Kidney (tissue), 14 donors: ENCODE measurements around the gene GRID1. TPM values are rescaled to one million over a fixed set of nuclear protein-coding genes. Genes with fewer than 3 reads are reported as not detected.
A peak's percentile ranks its signal among the peaks of the same experiment; 100 is the strongest.

Experiments
- DNase-seq, 5 donors: peaks; one replicate each; pipeline ENCODE4 v3.0.0-alpha.2; 2013 to 2020
- FAIRE-seq: peaks from 2 replicates; lab custom pipeline; 2012; peaks lifted over from hg19 to GRCh38; lab: Jason Lieb, UNC
- H3K27ac ChIP-seq, 2 donors: one replicate each; pipeline ENCODE4 v1.7.0; 2013; ENCODE audit warnings: low read depth in 2 of 2, low read length in 2 of 2, inconsistent platforms in 1 of 2
- H3K27me3 ChIP-seq: one replicate; pipeline ENCODE4 v1.7.1; 2013; ENCODE audit warnings: low read length, inconsistent platforms; ENCODE audit not compliant: control insufficient read depth, insufficient read depth
- H3K36me3 ChIP-seq, 3 donors: one replicate each; pipeline versions ENCODE4 v1.7.0 to v1.7.1; 2013; ENCODE audit warnings: low read length in 3 of 3, control low read depth in 1 of 3, inconsistent platforms in 1 of 3; ENCODE audit not compliant: insufficient read depth in 3 of 3, control insufficient read depth in 2 of 3
- H3K4me1 ChIP-seq, 3 donors: one replicate each; pipeline versions ENCODE4 v1.7.0 to v1.7.1; 2013; ENCODE audit warnings: low read length in 3 of 3, inconsistent platforms in 1 of 3, low read depth in 1 of 3; ENCODE audit not compliant: control insufficient read depth in 2 of 3, insufficient read depth in 2 of 3
- H3K4me3 ChIP-seq, 3 donors: one replicate each; pipeline versions ENCODE4 v1.7.0 to v1.8.1; 2013; ENCODE audit warnings: low read length in 3 of 3, control low read depth in 1 of 3, inconsistent platforms in 1 of 3
- H3K9ac ChIP-seq, 3 donors: one replicate each; pipeline versions ENCODE4 v1.7.0 to v1.7.1; 2013; ENCODE audit warnings: low read length in 3 of 3, control low read depth in 1 of 3, inconsistent platforms in 1 of 3
- H3K9me3 ChIP-seq, 3 donors: one replicate each; pipeline versions ENCODE4 v1.7.0 to v1.7.1; 2013; ENCODE audit warnings: low read length in 3 of 3, control low read depth in 1 of 3, inconsistent platforms in 1 of 3; ENCODE audit not compliant: control insufficient read depth in 2 of 3, insufficient read depth in 1 of 3
- CTCF ChIP-seq: IDR thresholded peaks from 3 replicates; pipeline ENCODE4 v1.5.1; 2012; ENCODE audit warnings: mild to moderate bottlenecking, moderate library complexity, borderline replicate concordance; ENCODE audit not compliant: insufficient read depth; ENCODE audit errors: extremely low read depth
- intact Hi-C: fragments of 100-400 bp; cut with DNase I; formaldehyde crosslinking; loops from one replicate; pipeline ENCODE4 v1.11.1; 2022
- polyA plus RNA-seq: library from polyadenylated mRNA; stranded (reverse); fragments of 350-450 nt; fragmentation: Illumina TruSeq; extraction: RNeasy Lipid Tissue Mini Kit (QIAGEN cat#74804); gene quantifications from one replicate; pipeline ENCODE4 v1.2.3, GENCODE V29; 2014; ENCODE audit warnings: low read depth, low replicate concordance; ENCODE audit not compliant: insufficient read depth
- total RNA-seq: library from RNA; stranded (reverse); fragmentation: NEBNext Ultra II Directional; extraction: Animal tissue kit (Norgen Biotek cat#: 25700); gene quantifications from one replicate; pipeline ENCODE4 v1.2.1, GENCODE V29; 2021
- donor health status: control.
- donor health status: control.
- donor health status: control.
- donor health status: control.
- donor health status: control.
- donor health status: DM: yes; HTN: yes; CAD: no.
- donor health status: Normal renal cell carcinoma (clear cell type).

Gene GRID1
- total and polyA plus RNA-seq, 2 donors from 2014 or later, result 0.37 to 1.4 TPM

GRCh38 chr10:86216886-86217285, 149.7 kb downstream of the GRID1 start:
- no peak overlapping the region for H3K4me3 ChIP-seq
- H3K27ac ChIP-seq, result no peak overlapping the region
- FAIRE-seq, result no peak
- no peak for TF ChIP-seq CTCF
- H3K36me3 ChIP-seq, result no peaks in the 10 kb centered on the region
- H3K9me3 ChIP-seq, result no peaks in the 10 kb centered on the region
- DNase-seq, result no peak
- intact Hi-C loops, result no loop called here
- no peaks in the 10 kb centered on the region for H3K27me3 ChIP-seq
- no peak overlapping the region for H3K9ac ChIP-seq
- no peaks in the 10 kb centered on the region for H3K4me1 ChIP-seq

- no peak overlapping the region for H3K27ac ChIP-seq
- H3K27me3 ChIP-seq, result no peaks in the 10 kb centered on the region
- no peak for DNase-seq
- no peaks in the 10 kb centered on the region for H3K4me1 ChIP-seq
- H3K4me3 ChIP-seq, result no peak overlapping the region
- H3K9me3 ChIP-seq, result no peaks in the 10 kb centered on the region
- no peak overlapping the region for H3K9ac ChIP-seq
- TF ChIP-seq CTCF, result no peak
- FAIRE-seq, result no peak
- intact Hi-C loops, result no loop called here
- H3K36me3 ChIP-seq, result no peaks in the 10 kb centered on the region
These were observed 150.9 kb downstream of the GRID1 start for GRCh38 chr10:86215712-86216111.

GRCh38 chr10:86215046-86215445, 151.5 kb downstream of the GRID1 start:
- TF ChIP-seq CTCF, result no peak
- DNase-seq (peak in 1 of 5 donors; percentile 47), FAIRE-seq (no peak)
- H3K27ac ChIP-seq, result no peak overlapping the region
- H3K9me3 ChIP-seq, result no peaks in the 10 kb centered on the region
- H3K4me1 ChIP-seq, result no peaks in the 10 kb centered on the region
- no peaks in the 10 kb centered on the region for H3K36me3 ChIP-seq
- H3K4me3 ChIP-seq, result no peak overlapping the region
- intact Hi-C loops, result no loop called here
- no peaks in the 10 kb centered on the region for H3K27me3 ChIP-seq
- no peak overlapping the region for H3K9ac ChIP-seq

- Histone ChIP-seq H3K36me3 (no peaks in the 10 kb centered on the region), H3K9ac (no peak overlapping the region), H3K9me3 (no peaks in the 10 kb centered on the region), H3K27ac (no peak overlapping the region), H3K4me1 (no peaks in the 10 kb centered on the region), H3K4me3 (no peak overlapping the region), H3K27me3 (no peaks in the 10 kb centered on the region)
- TF ChIP-seq CTCF, result no peak
- DNase-seq, result no peak
- intact Hi-C loops, result no loop called here
- no peak for FAIRE-seq
These were observed 153.4 kb downstream of the GRID1 start for GRCh38 chr10:86213148-86213547.
